HG02938 (cell line): ENCODE data around the gene LCORL.
A peak's percentile ranks its signal among the peaks of the same experiment; 100 is the strongest.
"Not testable (repeated sequence)": the region's sequence is repeated elsewhere in the genome, so short reads cannot be mapped to it uniquely, and the experiment has no call there.

ENCODE experiments used
- ATAC-seq: cut with Tn5 transposase; IDR thresholded peaks from one replicate; pipeline ENCODE4 v1.9.1; 2021; ENCODE audit warnings: mild to moderate bottlenecking, moderate library complexity; ENCODE audit not compliant: unreplicated experiment

Gene LCORL

DNA sequence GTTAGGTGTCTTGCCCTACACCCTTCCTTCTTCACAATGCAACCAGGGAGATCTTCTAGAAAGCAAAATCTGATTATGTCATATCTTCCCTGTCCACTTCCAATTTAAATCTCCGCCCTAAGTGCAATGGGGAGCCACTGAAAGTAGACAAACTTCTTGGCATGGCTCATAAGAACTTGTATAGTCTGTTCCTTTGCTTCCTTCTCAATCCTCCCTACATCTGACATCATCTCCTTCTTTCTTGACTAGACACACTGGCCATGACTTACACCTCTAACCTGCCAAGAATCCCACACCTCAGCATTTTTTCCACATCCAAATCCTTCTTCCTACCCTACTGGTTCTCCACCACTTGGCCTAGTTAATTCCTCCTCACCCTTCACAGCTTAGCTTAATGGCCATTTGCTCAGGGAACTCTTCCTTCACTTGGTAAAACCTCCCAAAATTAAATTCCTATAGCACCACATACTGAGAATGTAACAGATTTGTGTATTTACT, 155.6 kb downstream of the LCORL start:
- ATAC-seq, result no peak

DNA sequence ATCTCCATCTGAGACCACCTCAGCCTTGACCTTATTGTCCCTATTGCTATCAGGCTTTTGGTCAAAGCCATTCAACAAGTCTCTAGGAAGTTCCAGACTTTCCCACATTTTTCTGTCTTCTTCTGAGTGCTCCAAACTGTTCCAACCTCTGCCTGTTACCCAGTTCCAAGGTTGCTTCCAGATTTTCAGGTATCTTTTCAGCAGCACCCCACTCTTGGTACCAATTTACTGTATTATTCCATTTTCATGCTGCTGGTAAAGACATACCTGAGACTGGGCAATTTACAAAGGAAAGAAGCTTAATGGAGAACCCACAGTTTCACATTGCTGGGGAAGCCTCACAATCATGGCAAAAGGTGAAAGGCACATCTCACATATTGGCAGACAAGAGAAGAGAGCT, 159.6 kb downstream of the LCORL start:
- ATAC-seq, result not testable (repeated sequence)

DNA sequence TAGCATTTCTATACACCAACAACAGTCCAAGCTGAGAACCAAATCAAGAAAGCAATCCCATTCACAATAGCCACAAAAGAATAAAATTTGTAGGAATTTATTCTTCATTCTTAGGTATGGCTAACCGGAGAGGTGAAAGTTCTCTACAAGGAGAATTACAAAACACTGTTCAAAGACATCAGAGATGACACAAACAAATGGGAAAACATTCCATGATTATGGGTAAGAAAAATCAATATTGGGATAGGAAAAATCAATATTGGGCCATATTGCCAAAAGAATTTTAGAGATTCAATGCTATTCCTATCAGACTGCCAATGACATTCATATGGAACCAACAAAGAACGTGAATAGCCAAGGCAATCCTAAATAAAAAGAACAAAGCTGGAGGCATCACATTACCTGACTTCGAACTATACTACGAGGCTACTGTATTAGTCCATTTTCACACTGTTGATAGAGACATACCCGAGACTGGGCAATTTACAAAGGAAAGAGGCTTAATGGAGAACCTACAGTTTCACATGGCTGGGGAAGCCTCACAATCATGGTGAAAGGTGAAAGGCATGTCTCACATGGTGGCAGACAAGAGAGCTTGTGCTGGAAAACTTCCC, 161.7 kb downstream of the LCORL start:
- ATAC-seq, result no peak

DNA sequence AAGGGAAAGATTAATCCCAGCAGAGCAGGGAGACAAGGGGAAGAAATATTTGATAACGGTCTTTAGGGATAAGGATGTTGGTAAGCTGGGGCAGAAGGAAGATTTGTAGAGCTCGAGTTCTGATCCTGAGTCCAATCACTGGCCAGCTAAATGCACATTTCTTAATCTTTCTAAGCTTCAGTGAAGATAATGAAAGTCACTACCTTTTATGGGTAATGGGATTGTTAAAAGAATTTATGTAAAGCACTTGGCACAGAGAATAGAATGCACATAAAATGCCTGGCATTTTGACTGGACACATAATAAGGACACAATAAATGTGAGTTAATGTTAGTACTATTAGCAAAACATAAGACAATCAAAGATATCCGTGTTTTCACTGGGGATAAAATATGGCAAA, 167.5 kb downstream of the LCORL start:
- ATAC-seq, result no peak

DNA sequence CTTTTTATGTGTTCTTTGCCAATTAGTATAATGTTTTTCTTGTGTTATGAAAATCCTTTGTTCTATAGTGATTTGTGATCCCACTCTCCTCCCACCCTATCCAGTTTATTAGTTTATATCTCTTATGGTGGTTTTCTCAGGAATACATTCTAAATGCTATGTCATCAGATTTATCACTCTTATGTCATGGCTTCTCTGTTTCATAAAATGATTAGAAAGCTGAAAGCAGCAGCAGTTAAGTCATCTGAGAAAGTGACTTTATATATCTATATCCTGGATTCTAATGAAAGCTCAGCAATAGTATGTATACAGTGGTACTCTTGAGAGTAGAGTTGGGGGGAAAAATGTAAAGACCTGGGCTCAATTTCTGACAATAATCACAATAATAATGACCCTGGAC, 169.6 kb downstream of the LCORL start:
- no peak for ATAC-seq

DNA sequence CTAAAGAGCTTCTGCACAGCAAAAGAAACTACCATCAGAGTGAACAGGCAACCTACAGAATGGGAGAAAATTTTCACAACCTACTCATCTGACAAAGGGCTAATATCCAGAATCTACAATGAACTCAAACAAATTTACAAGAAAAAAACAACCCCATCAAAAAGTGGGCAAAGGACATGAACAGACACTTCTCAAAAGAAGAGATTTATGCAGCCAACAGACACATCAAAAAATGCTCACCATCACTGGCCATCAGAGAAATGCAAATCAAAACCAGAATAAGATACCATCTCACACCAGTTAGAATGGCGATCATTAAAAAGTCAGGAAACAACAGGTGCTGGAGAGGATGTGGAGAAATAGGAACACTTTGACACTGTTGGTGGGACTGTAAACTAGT, 171.3 kb downstream of the LCORL start:
- not testable (repeated sequence) for ATAC-seq

DNA sequence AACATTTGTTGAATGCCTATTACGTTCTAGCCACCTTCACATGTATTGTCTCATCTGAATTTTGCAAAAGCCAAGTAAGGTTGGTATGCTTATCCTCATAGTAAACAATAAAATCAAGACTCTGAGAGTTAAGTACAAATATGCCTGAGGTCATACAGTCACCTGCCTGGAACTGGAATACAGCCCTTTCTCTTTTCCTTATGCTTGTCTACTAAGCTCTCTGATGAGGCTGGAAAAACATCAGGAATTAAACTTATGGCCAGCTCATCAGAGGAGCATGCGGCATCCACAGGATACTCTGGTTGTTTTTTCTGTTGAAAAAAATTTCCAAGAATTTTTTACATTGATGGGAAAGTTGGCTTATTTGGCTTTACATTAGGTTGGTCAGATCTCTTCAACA, 175.3 kb downstream of the LCORL start:
- ATAC-seq, result no peak

DNA sequence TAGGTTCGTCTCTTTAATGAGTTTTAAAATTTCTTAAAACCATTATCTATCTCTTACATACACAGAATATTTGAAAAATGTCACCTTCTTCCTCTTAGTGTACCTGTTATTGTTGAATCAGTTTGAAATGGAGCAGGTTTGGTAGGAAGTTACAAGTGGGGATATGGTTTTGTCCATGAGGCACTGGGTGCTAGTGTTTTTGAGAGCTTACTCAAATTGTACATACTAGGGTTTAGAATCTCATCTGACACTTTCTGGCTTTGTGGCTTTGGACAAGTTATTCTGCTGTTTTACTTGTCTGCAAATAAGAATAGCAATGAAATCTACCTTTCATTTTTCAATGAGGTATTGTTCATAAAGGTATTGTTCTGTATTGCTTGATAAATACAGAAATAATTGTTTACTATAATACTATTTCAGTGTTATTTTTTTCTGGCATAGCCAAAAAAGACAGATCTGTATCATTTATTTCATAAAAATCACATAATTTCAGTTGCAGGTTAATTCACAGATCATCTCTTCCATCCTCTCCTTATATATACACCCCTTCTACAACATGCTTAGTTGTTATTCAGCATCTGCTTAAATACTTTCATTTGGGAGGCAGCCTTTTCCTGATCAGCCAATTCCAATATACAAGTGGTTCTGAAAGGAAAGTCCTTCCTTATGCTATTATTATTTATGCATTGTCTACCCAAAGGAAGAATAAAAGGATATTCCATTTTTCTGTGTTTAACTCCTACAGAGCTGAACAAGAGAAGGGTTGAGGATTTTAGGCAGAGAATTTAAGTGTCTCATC, 197.5 kb downstream of the LCORL start:
- no peak for ATAC-seq

DNA sequence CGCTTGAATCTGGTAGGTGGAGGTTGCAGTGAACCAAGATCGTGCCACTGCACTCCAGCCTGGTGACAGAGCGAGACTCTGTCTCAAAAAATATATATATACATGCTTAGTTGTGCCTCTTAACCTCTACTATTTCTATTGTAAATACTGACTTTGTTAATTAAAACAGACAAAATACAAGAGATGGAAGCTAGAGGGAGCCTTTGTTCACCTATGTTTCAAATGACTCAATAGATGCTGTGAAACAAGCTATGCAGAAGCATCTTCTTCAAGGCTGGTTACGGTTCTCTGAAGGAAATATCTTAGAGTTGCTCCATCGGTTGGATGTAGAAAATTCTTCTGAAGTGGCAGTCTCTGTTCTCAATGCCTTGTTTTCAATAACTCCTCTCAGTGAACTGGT, 204.5 kb downstream of the LCORL start:
- peak; percentile 88 for ATAC-seq

DNA sequence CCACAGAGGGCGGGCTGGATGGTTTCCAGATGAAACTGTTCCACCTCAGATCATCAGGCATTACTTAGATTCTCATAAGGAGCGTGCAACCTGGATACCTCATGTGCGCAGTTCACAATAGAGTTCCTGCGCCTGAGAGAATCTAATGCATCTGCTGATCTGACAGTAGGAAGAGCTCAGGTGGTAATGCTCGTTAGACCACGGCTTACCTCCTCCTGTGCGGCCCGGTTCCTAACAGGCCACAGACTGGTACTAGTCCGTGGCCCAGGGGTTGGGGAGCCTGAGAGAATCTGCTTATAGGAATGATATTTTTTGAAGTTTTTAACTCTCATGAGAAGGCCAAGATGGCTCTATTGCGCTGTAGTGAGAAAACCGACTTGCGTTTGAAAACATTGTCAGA, 205.4 kb downstream of the LCORL start:
- ATAC-seq, result no peak

DNA sequence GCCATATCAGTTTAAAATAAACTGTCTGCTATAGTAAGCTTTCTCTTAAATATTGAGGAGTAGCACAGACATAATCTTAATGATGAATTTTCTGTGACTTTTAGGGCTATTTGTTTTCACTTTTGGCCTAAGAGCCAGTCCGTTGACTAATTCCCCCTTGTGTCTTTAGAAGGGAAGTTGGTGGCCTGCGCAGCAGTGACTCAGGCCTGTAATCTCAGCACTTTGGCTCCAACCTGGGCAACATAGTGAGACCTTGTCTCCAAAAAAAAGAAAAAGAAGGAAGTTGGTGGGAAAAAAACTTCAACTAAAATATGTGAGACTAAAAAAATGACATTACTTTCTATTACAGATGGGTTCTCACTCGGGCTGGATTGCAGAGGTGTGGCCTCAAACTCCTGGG, 207.4 kb downstream of the LCORL start:
- ATAC-seq, result no peak

DNA sequence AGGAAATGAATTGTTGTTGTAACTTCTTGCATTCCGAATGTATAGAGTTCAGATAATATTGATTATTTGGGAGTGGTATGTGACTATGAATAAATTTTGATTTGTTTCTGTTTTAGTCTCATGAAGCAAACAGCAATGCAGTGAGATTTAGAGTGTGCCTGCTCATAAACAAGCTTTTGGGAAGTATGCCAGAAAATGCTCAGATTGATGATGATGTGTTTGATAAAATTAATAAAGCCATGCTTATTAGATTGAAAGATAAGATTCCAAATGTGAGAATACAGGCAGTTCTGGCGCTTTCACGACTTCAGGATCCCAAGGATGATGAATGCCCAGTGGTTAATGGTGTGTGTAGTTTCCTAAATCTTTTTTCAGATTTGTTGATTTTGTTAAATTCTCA, 208.8 kb downstream of the LCORL start:
- no peak for ATAC-seq

DNA sequence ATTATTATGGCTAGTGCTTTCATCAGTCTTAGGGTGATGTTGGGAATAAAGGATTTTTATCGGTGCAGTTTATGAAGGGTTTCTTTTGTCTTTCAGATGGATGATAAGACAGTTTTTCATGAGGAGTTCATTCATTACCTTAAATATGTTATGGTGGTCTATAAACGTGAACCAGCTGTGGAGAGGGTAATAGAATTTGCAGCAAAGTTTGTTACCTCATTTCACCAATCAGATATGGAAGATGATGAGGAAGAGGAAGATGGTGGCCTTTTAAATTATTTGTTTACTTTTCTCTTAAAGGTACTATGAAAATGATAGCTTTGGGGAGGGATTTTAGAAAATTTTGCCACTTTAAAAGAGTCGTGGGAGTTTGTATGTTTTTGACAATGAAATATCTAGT, 209.4 kb downstream of the LCORL start:
- ATAC-seq, result no peak

DNA sequence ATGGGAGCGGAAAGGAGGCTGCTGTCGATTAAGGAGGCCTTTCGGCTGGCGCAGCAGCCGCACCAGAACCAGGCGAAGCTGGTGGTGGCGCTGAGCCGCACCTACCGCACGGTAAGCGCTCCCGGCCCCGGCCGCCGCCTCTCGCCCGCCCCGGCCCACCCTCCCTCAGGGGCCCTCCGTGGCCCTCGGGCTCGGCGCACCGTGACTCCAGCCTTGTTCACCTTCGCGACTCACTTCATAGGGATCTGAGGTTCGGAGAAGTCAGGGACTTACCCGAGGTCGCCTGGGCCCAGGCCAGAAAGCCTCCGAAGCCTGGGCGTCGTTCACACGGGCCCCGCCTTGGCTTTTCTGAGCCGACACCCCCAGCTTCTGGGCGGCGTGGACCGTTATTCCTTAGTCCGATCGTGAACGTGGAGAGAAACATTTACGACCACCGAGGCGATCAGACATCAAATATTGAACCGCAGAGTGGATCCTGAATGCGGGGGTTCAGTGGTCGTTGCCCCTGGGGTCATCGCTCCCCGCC, 210.4 kb downstream of the LCORL start:
- ATAC-seq, result peak; percentile 24

DNA sequence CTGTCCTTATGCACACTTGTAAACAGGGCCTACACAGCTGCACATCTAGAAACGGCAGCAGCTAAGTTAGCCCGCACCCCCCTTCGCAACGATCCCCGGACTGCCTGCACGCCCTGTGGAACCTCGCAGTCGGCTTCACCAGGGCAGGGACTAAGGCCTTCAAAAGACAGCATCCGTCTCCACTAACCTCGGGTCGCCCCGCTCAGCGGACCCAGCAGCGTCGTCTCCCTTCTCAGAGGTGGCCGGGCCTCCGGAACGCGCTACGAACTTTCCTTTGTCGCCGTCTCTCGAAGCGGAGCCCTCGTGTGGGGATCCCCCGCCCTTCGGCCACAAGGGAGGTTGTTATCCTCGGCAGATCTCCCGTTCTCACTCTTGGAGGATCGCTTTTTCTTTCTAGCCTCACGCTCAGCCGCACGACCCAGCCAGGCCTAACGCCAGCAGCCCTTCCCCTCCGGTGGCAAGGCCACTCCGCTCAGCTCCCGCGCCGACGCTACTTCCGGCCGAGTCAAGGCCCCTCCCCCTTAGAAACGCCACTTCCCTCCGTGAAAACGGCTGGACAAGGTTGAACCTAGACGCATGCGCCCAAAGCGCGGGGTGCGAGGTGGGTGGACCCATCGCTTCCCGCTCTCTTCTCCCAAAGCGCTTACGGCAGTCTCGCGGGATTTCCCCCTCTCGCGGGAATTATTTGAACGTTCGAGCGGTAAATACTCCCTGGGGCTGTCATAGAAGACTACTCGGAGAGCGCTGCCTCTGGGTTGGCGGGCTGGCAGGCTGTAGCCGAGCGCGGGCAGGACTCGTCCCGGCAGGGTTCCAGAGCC, 211.1 kb downstream of the LCORL start, which contains the start of the genes DCAF16 and NCAPG:
TSS of gene DCAF16 (minus strand) at position 498 of the 818 bp plus-strand sequence. CDS start 6,616 bp downstream, outside the sequence.
TSS of gene NCAPG (plus strand) at position 720 of the 818 bp plus-strand sequence. CDS start 99 bp downstream, outside the sequence.
- ATAC-seq, result peak; percentile 87

DNA sequence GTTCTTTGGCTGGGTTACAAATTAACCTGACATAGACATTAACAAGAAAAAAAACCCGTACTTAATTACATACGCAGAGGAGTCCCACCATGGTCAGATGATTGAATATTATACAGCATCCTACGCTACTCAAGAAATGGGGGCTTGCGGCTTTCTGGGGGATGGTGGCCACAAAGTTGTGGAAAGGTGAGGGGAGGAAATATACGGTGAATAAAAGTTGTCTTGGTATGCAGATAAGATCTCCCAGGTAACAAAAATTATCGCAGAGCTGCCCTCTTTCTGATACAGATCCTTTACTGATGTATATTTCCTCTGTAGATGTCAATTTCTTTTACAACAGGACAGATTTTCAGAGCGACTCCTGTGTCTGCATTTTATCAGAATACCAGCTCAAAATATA, 211.9 kb downstream of the LCORL start:
- no peak for ATAC-seq

DNA sequence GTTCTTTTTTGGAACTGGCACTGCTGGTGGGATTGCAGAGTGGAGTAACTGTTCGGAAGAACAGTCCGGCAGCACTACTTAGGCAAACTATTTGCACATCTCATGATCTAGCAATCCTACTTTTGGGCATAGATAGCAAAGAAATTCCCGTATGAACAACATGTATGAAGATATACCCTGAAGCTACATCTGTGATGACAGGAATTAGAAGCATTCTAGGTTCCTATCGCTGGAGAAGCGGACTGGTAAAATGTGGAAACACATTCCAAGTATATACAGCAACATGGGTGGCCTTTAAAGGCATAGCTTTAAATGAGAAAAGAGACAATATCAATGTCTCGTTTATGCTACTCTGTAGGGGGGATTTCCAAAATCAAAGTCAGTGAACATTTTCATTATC, 214.1 kb downstream of the LCORL start:
- ATAC-seq, result no peak

DNA sequence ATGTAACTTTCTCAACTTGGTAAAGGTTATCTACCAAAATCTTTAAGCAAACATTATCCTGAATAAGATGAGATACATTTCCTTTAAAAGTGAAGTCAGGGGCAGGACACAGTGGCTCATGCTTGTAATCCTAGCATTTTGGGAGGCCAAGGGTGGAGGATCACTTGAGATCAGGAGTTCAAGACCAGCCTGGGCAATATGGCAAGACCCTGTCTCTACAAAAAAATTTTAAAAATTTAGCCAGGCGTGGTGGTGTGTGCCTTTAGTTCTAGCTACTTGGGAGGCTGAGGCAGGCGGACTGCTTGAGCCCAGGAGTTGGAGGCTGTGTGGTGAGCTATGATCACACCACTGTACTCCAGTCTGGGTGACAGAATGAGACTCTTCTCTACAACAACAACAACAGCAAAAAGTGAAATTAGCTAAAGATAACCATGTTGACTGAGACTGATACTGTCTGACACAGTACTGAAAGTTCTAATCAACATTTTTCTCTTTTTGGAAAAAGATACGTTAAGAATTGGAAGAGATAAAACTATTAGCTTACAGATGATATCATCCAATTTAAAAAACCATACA, 215.9 kb downstream of the LCORL start:
- ATAC-seq, result no peak

DNA sequence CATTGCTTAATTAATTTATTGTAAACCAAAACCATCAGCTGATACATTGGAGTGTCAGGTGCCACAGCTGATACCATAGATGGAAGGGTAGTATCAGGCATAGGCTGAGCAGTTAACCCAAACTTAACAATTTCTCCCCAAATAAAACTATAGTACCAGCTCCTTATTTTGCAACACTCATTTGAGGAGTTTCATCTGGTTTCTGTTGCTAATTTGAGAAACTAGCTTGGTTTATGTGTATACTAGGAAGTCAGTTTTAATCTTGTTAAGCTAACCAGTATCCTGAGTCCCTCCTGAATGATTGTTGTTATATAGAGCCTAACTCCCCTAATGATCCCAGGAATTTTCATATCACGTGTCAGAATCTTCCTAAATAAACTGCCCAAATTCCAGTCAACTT, 223.7 kb downstream of the LCORL start:
- no peak for ATAC-seq

DNA sequence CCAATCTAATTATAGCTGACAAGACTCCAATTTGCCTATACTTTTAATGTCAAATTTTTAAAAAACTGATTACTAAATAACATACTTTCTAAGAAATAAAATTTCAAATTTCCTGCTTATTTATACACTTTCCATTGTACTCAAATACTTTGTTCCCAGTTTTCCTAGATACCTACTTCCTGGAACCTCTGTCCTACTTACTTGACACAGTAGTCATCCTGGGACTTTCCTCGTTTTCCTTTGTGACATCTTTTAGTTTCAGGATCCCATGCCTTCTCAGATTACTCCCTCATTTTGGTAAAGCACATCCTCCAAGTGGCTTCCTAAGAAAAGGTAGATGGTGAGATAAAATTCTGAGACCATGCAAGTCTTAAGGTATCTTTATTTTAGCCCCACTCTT, 226.8 kb downstream of the LCORL start:
- ATAC-seq, result no peak
